HG03521 (cell line): ENCODE data around the gene IFIT5.
"Not testable (repeated sequence)": the region's sequence is repeated elsewhere in the genome, so short reads cannot be mapped to it uniquely, and the experiment has no call there.

ENCODE experiments used
- ATAC-seq: cut with Tn5 transposase; IDR thresholded peaks from one replicate; pipeline ENCODE4 v1.9.1; 2021; ENCODE audit warnings: mild to moderate bottlenecking, moderate library complexity; ENCODE audit not compliant: unreplicated experiment

Gene IFIT5

GRCh38 chr10:89425000-89425399, 10.6 kb downstream of the IFIT5 start:
- ATAC-seq = no peak

- ATAC-seq = no peak
Measured at GRCh38 chr10:89426230-89426868, 12.0 kb downstream of the IFIT5 start.

GRCh38 chr10:89427629-89428028, 13.3 kb downstream of the IFIT5 start:
- no peak for ATAC-seq

- ATAC-seq = no peak
Measured at GRCh38 chr10:89428877-89429276, 14.5 kb downstream of the IFIT5 start.

GRCh38 chr10:89431977-89432376, 17.6 kb downstream of the IFIT5 start:
- no peak for ATAC-seq

GRCh38 chr10:89438525-89438924, 24.2 kb downstream of the IFIT5 start:
- no peak for ATAC-seq

- ATAC-seq = no peak
Measured at GRCh38 chr10:89440226-89441009, 26.1 kb downstream of the IFIT5 start.

GRCh38 chr10:89442289-89442688, 27.9 kb downstream of the IFIT5 start:
- ATAC-seq = no peak

GRCh38 chr10:89444819-89445218, 30.5 kb downstream of the IFIT5 start:
- not testable (repeated sequence) for ATAC-seq

- no peak for ATAC-seq
Measured at GRCh38 chr10:89450901-89451300, 36.5 kb downstream of the IFIT5 start.

- ATAC-seq = no peak
Measured at GRCh38 chr10:89452193-89452592, 37.8 kb downstream of the IFIT5 start.

GRCh38 chr10:89454561-89455347, 40.4 kb downstream of the IFIT5 start:
- no peak for ATAC-seq

- ATAC-seq = no peak
Measured at GRCh38 chr10:89458291-89458690, 43.9 kb downstream of the IFIT5 start.

- no peak for ATAC-seq
Measured at GRCh38 chr10:89458784-89459183, 44.4 kb downstream of the IFIT5 start.

- ATAC-seq = no peak
Measured at GRCh38 chr10:89463846-89464537, 49.6 kb downstream of the IFIT5 start.

- ATAC-seq = no peak
Measured at GRCh38 chr10:89465196-89465595, 50.8 kb downstream of the IFIT5 start.

- ATAC-seq = no peak
Measured at GRCh38 chr10:89466599-89467035, 52.2 kb downstream of the IFIT5 start.

GRCh38 chr10:89468191-89468965, 54.0 kb downstream of the IFIT5 start:
- ATAC-seq = no peak

GRCh38 chr10:89469517-89469916, 55.1 kb downstream of the IFIT5 start:
- no peak for ATAC-seq
